Endothelial cell of umbilical vein (primary cell): ENCODE measurements around the gene FAM50B. TPM values are rescaled to one million over a fixed set of nuclear protein-coding genes. Genes with fewer than 3 reads are reported as not detected.

Experiments used
- BruUV-seq: library from RNA; stranded (reverse); fragments of 400-500 nt; replicated peaks from 2 replicates; lab custom pipeline; 2021; lab: Mats Ljungman, UMichigan
- CTCF ChIA-PET: fragments of 300-600, 350-600 bp; sonication (Branson Sonifier 250); formaldehyde crosslinking; loops from one replicate; lab custom pipeline; 2021; ENCODE audit warnings: antibody characterized with exemption, inconsistent platforms; lab: Charles Lee
- POLR2A ChIA-PET: fragments of 300-600, 350-600 bp; sonication (Branson Sonifier 250); formaldehyde crosslinking; loops from one replicate; lab custom pipeline; 2021; ENCODE audit warnings: antibody characterized with exemption, inconsistent platforms; lab: Charles Lee
- DNase-seq: peaks from one replicate; pipeline ENCODE4 v3.0.0-alpha.2; 2011; ENCODE audit warnings: low read depth, low spot score
- FAIRE-seq: peaks from 2 replicates; lab custom pipeline; 2011; peaks lifted over from hg19 to GRCh38; lab: Jason Lieb, UNC
- H2AFZ ChIP-seq: 2 replicates; pipeline ENCODE4 v1.6.0; 2012; ENCODE audit warnings: low read depth, low read length, control low read depth, inconsistent platforms
- H3K27ac ChIP-seq: 2 replicates; pipeline ENCODE4 v1.5.1; 2011; ENCODE audit warnings: low read depth, mild to moderate bottlenecking, control low read depth, low read length, moderate library complexity; ENCODE audit not compliant: insufficient read depth
- H3K27me3 ChIP-seq, 2 experiments: 2 replicates each; pipeline versions ENCODE4 v1.6.0 to v1.6.1; 2011; ENCODE audit warnings: low read length in 2 of 2, mixed read lengths in 1 of 2; ENCODE audit not compliant: control insufficient read depth in 2 of 2, insufficient read depth in 2 of 2
- H3K36me3 ChIP-seq, 2 experiments: 2 replicates in 1 of 2; 3 replicates in 1 of 2; pipeline ENCODE4 v1.5.1; 2011; ENCODE audit warnings: low read length in 2 of 2, mild to moderate bottlenecking in 1 of 2, moderate library complexity in 1 of 2; ENCODE audit not compliant: control insufficient read depth in 2 of 2, insufficient read depth in 2 of 2; ENCODE audit errors: extremely low read depth in 1 of 2
- H3K4me1 ChIP-seq: 3 replicates; pipeline ENCODE4 v1.5.1; 2011; ENCODE audit warnings: mild to moderate bottlenecking, low read length; ENCODE audit not compliant: control insufficient read depth, insufficient read depth; ENCODE audit errors: extremely low read depth
- H3K4me2 ChIP-seq: 2 replicates; pipeline ENCODE4 v1.6.1; 2011; ENCODE audit warnings: low read length, control low read depth, mixed read lengths; ENCODE audit not compliant: insufficient read depth
- H3K4me3 ChIP-seq, 3 experiments: fragments of 200-600 bp in 1 of 3; sonication (generic), shearing (Covaris generic) in 1 of 3; replicated peaks in 1 of 3; 2 replicates each; pipeline ENCODE4 v1.5.1; 2011 to 2016; ENCODE audit warnings: control low read depth in 3 of 3, low read length in 3 of 3, mild to moderate bottlenecking in 2 of 3, inconsistent platforms in 1 of 3, low read depth in 1 of 3, moderate library complexity in 1 of 3; ENCODE audit not compliant: insufficient read depth in 1 of 3
- H3K79me2 ChIP-seq: 2 replicates; pipeline ENCODE4 v1.6.0; 2012; ENCODE audit warnings: low read length, inconsistent platforms; ENCODE audit not compliant: control insufficient read depth, insufficient read depth
- H3K9ac ChIP-seq: replicated peaks from 2 replicates; pipeline ENCODE3; 2011; ENCODE audit warnings: low read length, control low read depth; ENCODE audit not compliant: insufficient read depth; ENCODE audit errors: extremely low read depth
- H3K9me1 ChIP-seq: replicated peaks from 3 replicates; pipeline ENCODE4 v1.6.0; 2011; ENCODE audit warnings: mild to moderate bottlenecking, low read length; ENCODE audit not compliant: control insufficient read depth, insufficient read depth; ENCODE audit errors: extremely low read depth
- H3K9me3 ChIP-seq: replicated peaks from 2 replicates; pipeline ENCODE4 v1.5.1; 2012; ENCODE audit warnings: low read length, inconsistent platforms; ENCODE audit not compliant: control insufficient read depth, insufficient read depth
- H4K20me1 ChIP-seq: replicated peaks from 2 replicates; pipeline ENCODE3; 2011; ENCODE audit warnings: mild to moderate bottlenecking, low read length; ENCODE audit not compliant: control insufficient read depth, insufficient read depth; ENCODE audit errors: extremely low read depth
- CTCF ChIP-seq, 2 donors: IDR thresholded peaks; 1 replicate in 1 of 2; 2 replicates in 1 of 2; pipeline ENCODE4 v1.5.1; 2011; ENCODE audit warnings: low read length in 2 of 2, mild to moderate bottlenecking in 2 of 2, moderate library complexity in 2 of 2, control low read depth in 1 of 2, inconsistent platforms in 1 of 2, low read depth in 1 of 2; ENCODE audit not compliant: insufficient read depth in 1 of 2; ENCODE audit errors: extremely low read depth in 1 of 2
- EZH2 ChIP-seq: IDR thresholded peaks from 2 replicates; pipeline ENCODE4 v1.6.1; 2012; ENCODE audit warnings: borderline replicate concordance, low read depth, mild to moderate bottlenecking, moderate library complexity, low read length, inconsistent platforms; ENCODE audit not compliant: severe bottlenecking
- FOS ChIP-seq: IDR thresholded peaks from 2 replicates; pipeline ENCODE4 v1.6.1; 2011; ENCODE audit warnings: mild to moderate bottlenecking, low read length, moderate library complexity, borderline replicate concordance; ENCODE audit not compliant: insufficient read depth
- GATA2 ChIP-seq: IDR thresholded peaks from 2 replicates; pipeline ENCODE4 v1.7.0; 2011; ENCODE audit warnings: low read depth, mild to moderate bottlenecking, moderate library complexity, mixed read lengths, low read length; ENCODE audit not compliant: insufficient read length, insufficient read depth
- JUN ChIP-seq: IDR thresholded peaks from 2 replicates; pipeline ENCODE4 v1.6.1; 2011; ENCODE audit warnings: borderline replicate concordance, low read depth; ENCODE audit not compliant: insufficient read length, insufficient read depth
- MAX ChIP-seq: IDR thresholded peaks from 2 replicates; pipeline ENCODE4 v1.6.1; 2011; ENCODE audit not compliant: insufficient read depth, insufficient read length
- MYC ChIP-seq: IDR thresholded peaks from one replicate; pipeline ENCODE4 v1.6.1; 2011; ENCODE audit warnings: mild to moderate bottlenecking, low read depth, low read length
- POLR2A ChIP-seq: IDR thresholded peaks from 2 replicates; pipeline ENCODE4 v1.6.1; 2012; ENCODE audit warnings: low read depth, mild to moderate bottlenecking, control low read depth, low read length
- POLR2AphosphoS5 ChIP-seq: IDR thresholded peaks from 2 replicates; pipeline ENCODE4 v1.6.1; 2012; ENCODE audit warnings: low read depth, mild to moderate bottlenecking, control low read depth, low read length, moderate library complexity; ENCODE audit not compliant: insufficient read depth
- dilution Hi-C: fragments of 300-500 bp; cut with MboI; formaldehyde crosslinking; loops from one replicate; pipeline ENCODE4 v1.15.0; 2019; ENCODE audit warnings: low sequenced_read_pairs; ENCODE audit not compliant: extremely low pct_ligation_motif_present
- intact Hi-C: fragments of 100-400 bp; cut with micrococcal nuclease; formaldehyde crosslinking; loops from one replicate; pipeline ENCODE4 v1.10.0; 2022
- polyA plus RNA-seq, 4 experiments: library from polyadenylated mRNA; depleted of rRNA in 3 of 4; stranded (reverse) in 3 of 4; unstranded in 1 of 4; fragments of >200 nt; gene quantifications; 2 replicates each; pipeline versions ENCODE4 v1.2.1 to v1.2.3, GENCODE V29; 2011 to 2012; ENCODE audit warnings: missing spikeins in 1 of 4
- total RNA-seq: library from RNA; stranded (reverse); gene quantifications from 2 replicates; pipeline ENCODE4 v1.2.3, GENCODE V29; 2021

Gene FAM50B
- total and polyA plus RNA-seq, 2 donors (not counting 3 experiments of a cell fraction or from before 2014, with no cell fraction given) = 10.0 to 14.1 TPM

DNA sequence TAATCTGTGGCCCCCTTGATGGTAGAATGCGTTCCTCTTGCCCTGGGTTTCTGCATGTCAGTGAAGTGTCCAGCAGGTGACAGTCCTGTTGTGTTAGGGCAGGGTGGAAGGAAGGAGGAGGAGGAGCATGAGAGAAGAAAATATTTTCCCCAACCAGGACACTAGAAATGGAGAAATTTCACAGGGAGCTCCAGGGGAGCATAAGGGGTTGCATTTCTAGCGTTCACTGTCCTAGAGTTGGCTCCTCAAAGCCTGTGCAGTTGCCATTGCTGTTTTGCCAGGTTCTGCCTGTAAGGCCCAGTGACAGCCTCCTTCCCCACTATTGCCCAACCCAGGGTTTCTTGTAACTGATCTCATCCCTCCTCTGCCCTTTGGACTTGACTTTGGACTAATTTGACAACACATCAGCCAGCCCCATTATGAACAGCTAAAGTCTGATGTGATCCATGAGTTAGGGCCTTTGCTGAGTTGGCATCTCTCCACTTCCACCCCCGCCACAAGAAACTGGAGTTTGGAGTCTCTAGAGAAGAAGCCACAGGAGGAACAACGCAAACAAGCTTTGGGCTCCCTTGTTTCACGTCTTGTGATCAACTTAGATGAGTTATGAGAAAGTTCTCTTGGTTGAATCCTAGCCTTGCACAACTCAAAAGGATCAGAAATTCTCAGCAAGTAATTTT lies 14.0 kb upstream of the FAM50B start:
- TF ChIP-seq MAX (no peak), GATA2 (no peak), POLR2AphosphoS5 (no peak), MYC (no peak), POLR2A (no peak), CTCF (IDR thresholded peaks at IDR 0.05; ENCODE audit: extremely low read depth in 1 of 2, insufficient read depth in 1 of 2, low read depth in 1 of 2, low read length in 2 of 2) (no peak), JUN (no peak), FOS (no peak), EZH2 (no peak)
- Histone ChIP-seq H3K4me1 (peaks cover 15% of the 10 kb centered on the region), H3K9ac (no peak overlapping the region), H3K79me2 (no peaks in the 10 kb centered on the region), H3K36me3 (no peaks in the 10 kb centered on the region), H3K4me3 (no peak overlapping the region), H4K20me1 (no peaks in the 10 kb centered on the region), H3K27ac (no peak overlapping the region), H2AFZ (no peak overlapping the region), H3K9me1 (no peaks in the 10 kb centered on the region), H3K9me3 (no peaks in the 10 kb centered on the region), H3K27me3 (no peaks in the 10 kb centered on the region), H3K4me2 (no peak overlapping the region)
- intact Hi-C loops (no loop called here), dilution Hi-C loops (no loop called here)
- ChIA-PET CTCF (interaction anchor here (1.3 to 4.1 kb wide), 2 partner anchors 14 to 143 kb away, joined by 4 to 34 read pairs; partner anchors contain the start of gene FAM50B), POLR2A (no interaction called here)
- BruUV-seq = no TSS peak
- FAIRE-seq (no peak), DNase-seq (no peak)
